ENCODE measurements around the gene WFIKKN2. TPM values are rescaled to one million over a fixed set of nuclear protein-coding genes. Genes with fewer than 3 reads are reported as not detected.

The WFIKKN2 gene
- total and polyA plus RNA-seq, 8 donors: 0.65 to 1.2 (median 1.0) TPM; not detected in 2

GRCh38 chr17:50830994-50831393 lies 4.4 kb upstream of the WFIKKN2 start:
- DNase-seq (no peak), ATAC-seq (no peak)
- Histone ChIP-seq H3K9me3 (no peaks in the 10 kb centered on the region), H3K36me3 (no peaks in the 10 kb centered on the region), H3K4me1 (no peaks in the 10 kb centered on the region), H3K4me3 (no peak overlapping the region), H3K27me3 (peaks cover 0 to 21% of the 10 kb centered on the region in 2 donors), H3K27ac (no peak overlapping the region)
- intact Hi-C loops (cut with DNase I): no loop called here
- no peak for TF ChIP-seq CTCF (IDR thresholded peaks at IDR 0.05)

- ATAC-seq: peak; percentile 34
- intact Hi-C loops (cut with DNase I): no loop called here
- peak in 1 of 4 donors; percentile 63 for DNase-seq
- H3K27me3 ChIP-seq: peaks cover 0 to 22% of the 10 kb centered on the region in 2 donors
- H3K4me1 ChIP-seq: no peaks in the 10 kb centered on the region
- no peak overlapping the region for H3K27ac ChIP-seq
- TF ChIP-seq CTCF (IDR thresholded peaks at IDR 0.05): no peak
- no peaks in the 10 kb centered on the region for H3K36me3 ChIP-seq
- no peak overlapping the region for H3K4me3 ChIP-seq
- H3K9me3 ChIP-seq: no peaks in the 10 kb centered on the region
Measured at GRCh38 chr17:50831471-50831928, 3.9 kb upstream of the WFIKKN2 start.

- TF ChIP-seq CTCF (IDR thresholded peaks at IDR 0.05): no peak
- intact Hi-C loops (cut with DNase I): no loop called here
- no peaks in the 10 kb centered on the region for H3K4me1 ChIP-seq
Measured at GRCh38 chr17:50832267-50832863, 3.0 kb upstream of the WFIKKN2 start.

DNA sequence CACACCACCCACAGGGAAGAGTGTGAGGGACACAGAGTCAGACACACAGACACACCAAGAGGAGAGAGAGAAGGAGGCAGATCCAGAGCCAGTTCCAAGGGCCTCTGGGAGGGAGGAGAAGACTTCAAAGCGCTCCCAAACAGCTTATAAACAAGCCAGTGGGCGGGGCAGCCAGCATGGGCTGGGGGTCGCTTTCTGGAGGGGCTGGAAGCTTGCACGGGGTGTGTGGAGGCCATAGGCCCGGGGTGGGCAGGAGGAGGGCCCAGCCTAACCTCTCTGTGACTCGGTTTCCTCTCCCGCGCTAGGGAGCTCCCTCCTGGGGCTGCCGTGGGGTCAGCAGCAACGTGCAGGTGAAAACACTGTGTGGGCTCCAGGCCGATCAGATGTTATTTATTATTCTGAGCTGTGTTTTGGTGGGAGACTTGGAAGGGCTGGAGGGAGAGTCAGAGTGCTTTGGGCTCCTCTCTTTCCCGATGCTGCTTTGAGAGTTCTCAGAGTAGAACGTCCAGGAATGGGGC lies 2.5 kb upstream of the WFIKKN2 start:
- ATAC-seq (no peak), DNase-seq (no peak)
- intact Hi-C loops (cut with DNase I): no loop called here
- Histone ChIP-seq H3K27me3 (peaks cover 0 to 22% of the 10 kb centered on the region in 2 donors), H3K9me3 (no peaks in the 10 kb centered on the region), H3K27ac (no peak overlapping the region), H3K4me3 (no peak overlapping the region), H3K36me3 (no peaks in the 10 kb centered on the region), H3K4me1 (no peaks in the 10 kb centered on the region)
- no peak for TF ChIP-seq CTCF (IDR thresholded peaks at IDR 0.05)

More at GRCh38 chr17:50832267-50832863, 3.0 kb upstream of the WFIKKN2 start:
- Histone ChIP-seq H3K4me3 (no peak overlapping the region), H3K27ac (no peak overlapping the region), H3K9me3 (no peaks in the 10 kb centered on the region), H3K27me3 (peaks cover 0 to 22% of the 10 kb centered on the region in 2 donors), H3K36me3 (no peaks in the 10 kb centered on the region)
- ATAC-seq: no peak
- DNase-seq: no peak

- DNase-seq: no peak
- Histone ChIP-seq H3K36me3 (no peaks in the 10 kb centered on the region), H3K4me1 (no peaks in the 10 kb centered on the region), H3K27me3 (peaks cover 0 to 22% of the 10 kb centered on the region in 2 donors), H3K27ac (no peak overlapping the region), H3K4me3 (no peak overlapping the region), H3K9me3 (no peaks in the 10 kb centered on the region)
- no peak for TF ChIP-seq CTCF (IDR thresholded peaks at IDR 0.05)
- intact Hi-C loops (cut with DNase I): no loop called here
- no peak for ATAC-seq
Measured at GRCh38 chr17:50833510-50834428, 1.6 kb upstream of the WFIKKN2 start.

Measured in left lung (tissue), 10 donors.